PFSK-1 (cell line): ENCODE results near the gene ZFAND2A.

Experiments used
- FOXP2 ChIP-seq: optimal IDR thresholded peaks from 2 replicates; pipeline ENCODE3; 2011; ENCODE audit warnings: borderline replicate concordance, control low read depth, inconsistent platforms; ENCODE audit not compliant: insufficient read depth; ENCODE audit errors: extremely low read length, extremely low read depth
- POLR2AphosphoS5 ChIP-seq: IDR thresholded peaks from 2 replicates; pipeline ENCODE4 v1.6.1; 2012; ENCODE audit warnings: low read depth, mild to moderate bottlenecking, control low read depth, low read length, moderate library complexity
- SIN3A ChIP-seq: IDR thresholded peaks from 2 replicates; pipeline ENCODE4 v1.6.1; 2012; ENCODE audit warnings: mild to moderate bottlenecking, low read length, moderate library complexity, borderline replicate concordance; ENCODE audit not compliant: insufficient read depth
- TAF1 ChIP-seq: IDR thresholded peaks from 2 replicates; pipeline ENCODE4 v1.6.1; 2012; ENCODE audit warnings: low read length, control low read depth, borderline replicate concordance; ENCODE audit not compliant: insufficient read depth
- TF ChIP-seq, protein P1 (sequence below), 2 experiments: IDR thresholded peaks; 2 replicates each; pipeline versions ENCODE4 v1.6.1 to v1.8.0; 2011 to 2012; ENCODE audit warnings: low read depth in 2 of 2, low read length in 2 of 2, control low read depth in 1 of 2, inconsistent platforms in 1 of 2, mild to moderate bottlenecking in 1 of 2, moderate library complexity in 1 of 2; ENCODE audit not compliant: insufficient read depth in 1 of 2

The ZFAND2A gene

DNA sequence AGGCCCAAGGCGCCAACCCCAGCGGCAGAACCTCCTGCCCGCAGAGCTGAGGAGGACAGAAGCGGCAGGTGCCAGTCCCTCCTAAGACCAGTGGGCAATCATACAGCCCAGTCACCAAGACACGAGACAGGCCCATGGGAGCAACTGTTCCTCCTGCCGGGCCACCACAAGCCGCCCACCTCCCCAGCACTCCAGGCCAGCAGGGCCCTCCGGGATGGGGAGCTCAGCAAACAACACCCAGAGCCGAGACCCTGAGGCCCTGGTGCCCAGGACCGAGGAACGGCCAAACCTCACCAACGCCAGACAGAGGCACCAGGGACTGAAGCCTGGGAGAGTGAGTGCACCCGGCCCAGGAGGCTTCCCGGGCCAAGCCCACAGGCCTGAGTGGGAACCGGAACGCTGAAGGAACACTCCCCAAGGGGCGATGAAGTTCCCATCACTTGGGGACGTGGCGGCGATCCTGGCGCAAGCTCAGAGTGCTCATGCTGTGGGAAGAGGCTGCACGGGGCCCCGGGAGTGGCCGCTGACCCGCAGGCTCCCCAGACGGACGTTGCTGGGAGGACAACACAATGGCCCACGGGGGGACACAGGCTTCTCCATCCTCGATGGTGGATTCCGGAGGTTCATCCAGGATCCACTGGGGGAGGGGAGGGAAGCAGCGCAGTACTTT is 37.0 kb downstream of the ZFAND2A start:
- TF ChIP-seq TAF1 (no peak), FOXP2 (no peak), POLR2AphosphoS5 (no peak), SIN3A (no peak)
- TF ChIP-seq, protein P1, sequence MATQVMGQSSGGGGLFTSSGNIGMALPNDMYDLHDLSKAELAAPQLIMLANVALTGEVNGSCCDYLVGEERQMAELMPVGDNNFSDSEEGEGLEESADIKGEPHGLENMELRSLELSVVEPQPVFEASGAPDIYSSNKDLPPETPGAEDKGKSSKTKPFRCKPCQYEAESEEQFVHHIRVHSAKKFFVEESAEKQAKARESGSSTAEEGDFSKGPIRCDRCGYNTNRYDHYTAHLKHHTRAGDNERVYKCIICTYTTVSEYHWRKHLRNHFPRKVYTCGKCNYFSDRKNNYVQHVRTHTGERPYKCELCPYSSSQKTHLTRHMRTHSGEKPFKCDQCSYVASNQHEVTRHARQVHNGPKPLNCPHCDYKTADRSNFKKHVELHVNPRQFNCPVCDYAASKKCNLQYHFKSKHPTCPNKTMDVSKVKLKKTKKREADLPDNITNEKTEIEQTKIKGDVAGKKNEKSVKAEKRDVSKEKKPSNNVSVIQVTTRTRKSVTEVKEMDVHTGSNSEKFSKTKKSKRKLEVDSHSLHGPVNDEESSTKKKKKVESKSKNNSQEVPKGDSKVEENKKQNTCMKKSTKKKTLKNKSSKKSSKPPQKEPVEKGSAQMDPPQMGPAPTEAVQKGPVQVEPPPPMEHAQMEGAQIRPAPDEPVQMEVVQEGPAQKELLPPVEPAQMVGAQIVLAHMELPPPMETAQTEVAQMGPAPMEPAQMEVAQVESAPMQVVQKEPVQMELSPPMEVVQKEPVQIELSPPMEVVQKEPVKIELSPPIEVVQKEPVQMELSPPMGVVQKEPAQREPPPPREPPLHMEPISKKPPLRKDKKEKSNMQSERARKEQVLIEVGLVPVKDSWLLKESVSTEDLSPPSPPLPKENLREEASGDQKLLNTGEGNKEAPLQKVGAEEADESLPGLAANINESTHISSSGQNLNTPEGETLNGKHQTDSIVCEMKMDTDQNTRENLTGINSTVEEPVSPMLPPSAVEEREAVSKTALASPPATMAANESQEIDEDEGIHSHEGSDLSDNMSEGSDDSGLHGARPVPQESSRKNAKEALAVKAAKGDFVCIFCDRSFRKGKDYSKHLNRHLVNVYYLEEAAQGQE (IDR thresholded peaks at IDR 0.05; ENCODE audit: insufficient read depth in 1 of 2, low read depth in 2 of 2, low read length in 2 of 2): no peak

DNA sequence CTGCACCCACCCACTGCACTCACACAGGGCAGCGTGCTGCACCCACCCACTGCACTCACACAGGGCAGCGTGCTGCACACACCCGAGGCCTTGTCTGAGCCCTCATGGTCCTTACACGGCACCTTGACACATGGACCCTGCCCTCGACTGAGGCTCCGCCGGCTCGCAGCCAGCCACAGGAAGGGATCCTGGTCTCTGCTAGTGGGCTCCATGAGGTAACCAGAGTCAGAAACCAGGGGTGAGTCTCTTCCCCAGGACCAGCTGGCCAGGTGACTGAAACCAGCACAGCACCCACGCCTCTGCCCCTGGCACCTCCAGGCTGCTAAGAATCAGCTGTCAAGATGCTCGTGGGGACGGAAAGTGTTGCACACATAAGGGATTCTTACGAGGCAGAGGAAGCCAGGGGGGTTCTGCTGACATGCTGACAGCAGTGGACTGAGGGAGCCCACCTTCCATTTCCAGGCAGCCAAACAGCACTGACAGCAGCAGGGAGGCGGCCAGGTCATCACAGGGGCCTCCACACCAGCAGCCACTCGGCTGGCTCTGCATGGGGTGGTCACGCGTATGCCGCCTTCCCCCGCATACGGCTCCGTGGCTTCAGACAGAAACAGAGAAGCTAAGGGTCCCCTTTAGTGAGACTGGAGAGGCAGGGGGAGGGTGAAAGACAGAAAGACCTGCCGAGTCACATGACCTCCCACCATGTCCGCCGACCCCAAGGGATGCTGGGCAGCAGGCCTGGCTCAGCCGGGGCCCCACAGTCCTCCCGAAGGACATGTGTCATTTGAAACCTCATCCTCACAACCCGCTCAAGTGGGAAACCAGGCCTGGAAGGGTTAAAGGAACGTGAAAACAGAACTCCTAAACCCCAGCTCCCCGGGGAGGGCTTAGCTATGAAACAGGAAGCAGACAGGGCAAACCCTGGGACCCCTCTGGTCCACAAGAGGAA is 37.8 kb downstream of the ZFAND2A start:
- TF ChIP-seq TAF1 (no peak), SIN3A (no peak), POLR2AphosphoS5 (no peak), FOXP2 (no peak)
- TF ChIP-seq, protein P1 (IDR thresholded peaks at IDR 0.05; ENCODE audit: insufficient read depth in 1 of 2, low read depth in 2 of 2, low read length in 2 of 2): no peak

DNA sequence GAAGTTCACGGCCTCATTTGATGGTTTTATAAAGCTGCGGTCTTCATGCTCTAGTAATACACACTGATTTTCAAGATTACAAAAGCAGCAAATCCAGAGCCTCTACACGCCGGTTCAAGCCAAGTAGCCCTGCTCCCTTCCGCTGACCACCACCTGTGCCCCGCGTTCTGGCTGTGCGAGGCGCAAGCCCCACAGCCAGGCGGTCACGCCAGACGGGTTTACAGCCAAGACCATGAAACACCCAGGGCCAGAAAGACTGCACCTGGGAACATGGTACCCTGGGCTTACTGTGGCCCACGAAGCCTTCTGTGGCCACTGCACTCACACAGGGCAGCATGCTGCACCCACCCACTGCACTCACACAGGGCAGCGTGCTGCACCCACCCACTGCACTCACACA is 38.5 kb downstream of the ZFAND2A start:
- TF ChIP-seq SIN3A: no peak

DNA sequence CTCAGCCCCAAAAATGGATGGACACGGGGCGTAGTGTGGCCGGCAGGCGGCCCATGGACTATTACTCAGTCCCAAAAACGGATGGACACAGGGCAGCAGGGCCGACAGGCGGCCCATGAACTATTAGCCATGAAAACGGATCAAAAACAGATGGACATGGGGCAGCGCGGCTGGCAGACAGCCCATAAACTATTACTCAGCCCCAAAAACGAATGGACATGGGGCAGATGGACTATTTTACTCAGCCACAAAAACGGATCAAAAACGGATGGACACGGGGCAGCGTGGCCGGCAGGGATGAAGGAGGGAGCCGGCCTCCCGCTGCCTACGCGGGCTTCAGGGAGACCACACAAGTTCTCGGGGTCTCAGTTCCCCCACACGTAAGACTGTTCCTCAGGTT is 39.2 kb downstream of the ZFAND2A start:
- TF ChIP-seq POLR2AphosphoS5: no peak
- no peak for TF ChIP-seq FOXP2
- no peak for TF ChIP-seq SIN3A
- TF ChIP-seq, protein P1 (IDR thresholded peaks at IDR 0.05; ENCODE audit: insufficient read depth in 1 of 2, low read depth in 2 of 2, low read length in 2 of 2): no peak
- no peak for TF ChIP-seq TAF1

DNA sequence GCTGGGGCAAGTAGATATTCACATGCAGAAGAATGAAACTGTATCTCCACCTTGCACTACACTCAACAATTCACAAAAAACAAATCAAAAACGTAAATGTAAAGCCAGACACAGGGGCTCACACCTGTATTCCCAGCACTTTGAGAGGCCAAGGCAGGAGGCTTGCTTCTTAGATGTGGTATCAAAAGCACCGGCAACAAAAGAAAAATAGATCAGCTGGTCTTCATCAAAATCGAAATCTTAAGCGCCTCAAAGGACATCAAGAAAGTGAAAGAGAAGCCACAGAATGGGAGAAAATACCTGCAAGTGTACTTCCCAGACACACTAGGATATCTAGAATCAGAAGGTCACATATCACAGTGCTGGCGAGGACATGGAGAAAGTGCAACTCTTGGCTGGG is 40.8 kb downstream of the ZFAND2A start:
- TF ChIP-seq SIN3A: no peak
- no peak for TF ChIP-seq POLR2AphosphoS5
- TF ChIP-seq FOXP2: no peak
- TF ChIP-seq TAF1: no peak
- TF ChIP-seq, protein P1 (IDR thresholded peaks at IDR 0.05; ENCODE audit: insufficient read depth in 1 of 2, low read depth in 2 of 2, low read length in 2 of 2): no peak
